HG02642 (cell line): ENCODE measurements around the gene OR2M5.

Experiments
- ATAC-seq: cut with Tn5 transposase; IDR thresholded peaks from one replicate; pipeline ENCODE4 v1.9.1; 2021; ENCODE audit warnings: mild to moderate bottlenecking; ENCODE audit not compliant: unreplicated experiment, poor library complexity

OR2M5 gene

DNA sequence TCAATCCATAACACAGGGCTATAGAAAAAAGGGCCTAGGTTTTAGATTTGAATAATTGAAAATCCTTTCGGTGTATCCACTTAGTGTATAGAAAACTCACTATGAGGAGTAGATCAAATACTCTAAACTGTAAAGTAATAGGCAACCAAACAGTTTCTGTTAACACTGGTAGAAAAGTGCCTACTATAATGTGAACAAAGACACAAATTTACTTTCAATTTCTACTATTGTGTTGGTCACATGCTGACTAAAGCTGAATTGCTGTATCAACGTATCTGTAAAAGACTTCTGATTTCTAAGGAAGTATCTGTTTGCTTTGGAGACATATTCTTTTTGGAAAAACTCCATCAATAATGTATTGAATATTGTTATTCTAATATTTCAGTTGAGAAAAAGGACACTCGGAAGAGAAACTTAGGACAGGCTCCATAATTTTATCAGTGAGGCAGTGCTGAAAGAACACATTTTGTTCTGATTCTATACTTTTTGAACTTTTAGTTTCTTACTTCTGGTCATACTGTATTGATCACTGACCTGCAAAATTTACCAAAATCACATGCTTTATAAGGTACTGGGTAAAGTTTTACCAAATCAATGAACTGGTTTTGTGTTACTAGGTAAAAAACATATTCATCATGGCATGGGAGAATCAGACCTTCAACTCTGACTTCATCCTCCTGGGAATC is at the start of gene OR2M5:
TSS of gene OR2M5 (plus strand) at position 636 of the 686 bp plus-strand sequence. CDS start at position 636, 0 bp downstream.
- ATAC-seq, result no peak

DNA sequence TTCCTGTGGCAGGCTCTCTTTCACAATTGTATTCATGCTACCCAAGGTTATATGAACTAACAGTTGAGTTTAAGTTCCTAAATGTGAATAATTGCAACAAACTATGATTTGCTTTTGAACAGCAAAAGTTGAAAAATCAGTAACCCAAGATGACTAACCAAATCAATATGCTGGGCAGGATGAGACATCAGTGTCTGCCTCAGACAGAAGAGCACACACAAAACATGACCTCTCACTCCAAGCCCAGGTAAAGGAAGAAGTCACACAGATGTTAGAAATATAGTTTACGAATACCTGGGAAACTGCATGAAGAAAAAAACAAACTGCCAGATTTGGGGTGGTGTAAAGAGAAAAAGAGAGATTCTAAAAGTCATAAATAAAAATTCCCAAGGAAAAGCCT is 46.4 kb upstream of the OR2M5 start:
- ATAC-seq, result no peak

DNA sequence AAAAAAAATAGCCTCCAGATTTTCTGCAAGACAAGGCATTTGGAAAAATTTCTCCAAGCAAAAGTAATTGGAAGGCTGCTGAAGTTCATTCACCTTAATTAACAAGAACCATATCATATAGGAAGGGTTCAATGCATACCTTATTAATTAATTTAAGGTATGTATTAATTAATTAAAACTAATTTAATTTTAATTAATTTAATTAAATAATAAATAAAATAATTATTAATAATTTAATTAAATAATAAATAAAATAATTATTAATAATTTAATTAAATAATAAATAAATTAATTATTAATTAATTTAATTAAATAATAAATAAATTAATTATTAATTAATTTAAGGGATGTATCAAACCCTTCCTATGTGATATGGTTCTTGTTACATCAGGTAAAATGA is 42.1 kb upstream of the OR2M5 start:
- no peak for ATAC-seq

GRCh38 chr1:248111157-248111556 is 33.8 kb upstream of the OR2M5 start:
- no peak for ATAC-seq

DNA sequence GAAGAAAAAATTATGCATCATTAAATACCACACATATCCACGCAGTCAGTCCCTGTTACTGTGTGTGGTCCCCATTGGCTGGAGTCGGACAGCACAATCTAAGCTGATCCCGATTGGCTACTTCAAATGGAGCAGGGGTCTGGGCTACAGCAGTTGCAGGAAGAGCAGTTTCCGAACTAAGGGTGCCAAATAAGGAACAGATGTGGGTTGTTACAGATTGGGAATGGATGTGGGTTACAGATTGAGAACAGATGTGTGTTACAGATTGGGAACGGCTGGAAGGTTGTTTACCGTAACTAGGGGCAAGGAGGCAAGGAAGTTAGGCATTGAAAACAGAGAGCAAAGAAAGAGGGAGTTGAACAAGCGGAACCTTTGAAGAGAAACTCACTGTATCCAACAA is 30.1 kb upstream of the OR2M5 start:
- no peak for ATAC-seq

GRCh38 chr1:248127653-248128052 is 17.3 kb upstream of the OR2M5 start:
- no peak for ATAC-seq

GRCh38 chr1:248136811-248137210 is 8.1 kb upstream of the OR2M5 start:
- ATAC-seq, result no peak

GRCh38 chr1:248140846-248141245 is 4.1 kb upstream of the OR2M5 start:
- ATAC-seq, result no peak

DNA sequence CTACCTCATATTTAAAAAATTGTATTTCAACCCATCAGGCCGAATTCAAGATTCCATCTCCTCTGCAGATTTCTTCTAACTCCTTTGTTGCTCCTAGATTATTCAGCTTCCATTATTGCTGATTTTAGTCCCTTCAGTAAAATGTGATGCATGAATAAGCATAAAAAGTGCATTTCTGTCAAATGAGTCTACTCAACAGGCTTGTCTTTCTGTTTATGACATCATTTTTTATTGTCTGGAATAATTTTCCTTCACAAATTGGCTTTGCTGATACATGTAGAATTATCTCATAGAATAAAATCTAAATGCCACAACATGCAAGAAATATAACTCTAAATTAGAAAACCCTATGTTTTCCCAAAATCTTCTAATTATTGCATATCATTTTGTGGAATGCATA is 1.6 kb upstream of the OR2M5 start:
- ATAC-seq, result no peak

DNA sequence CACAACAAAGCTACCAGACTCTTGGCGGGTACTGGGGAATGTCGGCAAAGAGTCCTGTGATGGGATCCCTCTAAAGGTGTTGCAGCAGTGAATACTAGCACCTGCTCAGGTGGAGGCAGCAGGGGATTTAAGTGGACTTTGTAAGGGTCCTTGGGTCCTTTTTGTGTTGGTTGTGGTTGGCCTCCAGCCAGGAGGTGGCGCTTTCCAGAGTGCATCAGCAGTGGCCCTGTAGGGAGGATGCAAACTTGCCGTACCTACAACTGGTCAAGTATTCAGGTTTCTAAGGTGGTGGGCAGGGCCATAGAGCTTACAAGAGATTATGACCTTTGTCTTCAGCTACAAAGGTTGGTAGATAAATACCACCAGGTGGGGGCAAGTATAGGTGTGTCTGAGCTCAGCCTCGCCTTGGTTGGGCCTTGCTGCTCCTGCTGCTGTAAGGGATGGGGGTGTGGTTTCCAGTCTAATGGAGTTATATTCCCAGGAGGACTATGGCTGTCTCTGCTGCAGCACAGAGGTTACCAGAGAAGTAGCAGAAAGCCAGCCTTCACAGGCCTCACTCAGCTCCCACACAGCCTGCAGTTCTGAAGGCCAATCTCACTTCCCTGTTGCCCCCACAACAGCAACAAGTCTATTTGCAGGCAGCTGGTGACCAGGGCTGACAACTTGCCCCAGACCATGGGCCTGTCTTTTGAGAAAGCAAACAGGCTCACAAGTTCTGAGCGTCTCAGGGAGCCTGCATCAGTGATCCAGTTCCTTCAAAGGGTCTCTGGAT is 7.3 kb downstream of the OR2M5 start:
- no peak for ATAC-seq

DNA sequence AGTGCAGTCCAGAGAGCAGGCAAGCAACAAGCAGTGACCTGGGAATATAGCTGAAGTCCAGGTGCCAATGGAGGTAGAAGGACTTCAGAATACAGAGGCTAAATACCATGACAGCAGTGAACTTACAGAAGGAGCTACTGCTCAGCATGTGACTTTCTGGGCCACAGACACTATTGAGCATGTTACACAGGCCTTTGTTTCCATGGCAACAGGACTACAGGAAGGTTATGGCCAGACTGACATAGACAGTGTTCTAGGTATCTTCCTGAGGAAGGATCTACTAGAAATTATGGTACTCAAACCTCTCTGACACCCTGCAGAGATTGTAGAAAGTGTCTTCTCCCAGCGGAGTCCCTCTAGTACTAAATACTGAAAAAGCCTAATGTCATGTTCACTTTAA is 11.0 kb downstream of the OR2M5 start:
- no peak for ATAC-seq

GRCh38 chr1:248158758-248159157 is 13.8 kb downstream of the OR2M5 start:
- ATAC-seq, result no peak

GRCh38 chr1:248164031-248164430 is 19.1 kb downstream of the OR2M5 start:
- ATAC-seq, result no peak

- ATAC-seq, result no peak
Measured at GRCh38 chr1:248165186-248165585, 20.2 kb downstream of the OR2M5 start.

GRCh38 chr1:248174521-248174920 is 29.6 kb downstream of the OR2M5 start, which contains the start of gene OR2M2:
Gene OR2M2 (plus strand): TSS chr1:248174821. CDS start chr1:248179986, 5,165 bp downstream.
- ATAC-seq, result no peak

DNA sequence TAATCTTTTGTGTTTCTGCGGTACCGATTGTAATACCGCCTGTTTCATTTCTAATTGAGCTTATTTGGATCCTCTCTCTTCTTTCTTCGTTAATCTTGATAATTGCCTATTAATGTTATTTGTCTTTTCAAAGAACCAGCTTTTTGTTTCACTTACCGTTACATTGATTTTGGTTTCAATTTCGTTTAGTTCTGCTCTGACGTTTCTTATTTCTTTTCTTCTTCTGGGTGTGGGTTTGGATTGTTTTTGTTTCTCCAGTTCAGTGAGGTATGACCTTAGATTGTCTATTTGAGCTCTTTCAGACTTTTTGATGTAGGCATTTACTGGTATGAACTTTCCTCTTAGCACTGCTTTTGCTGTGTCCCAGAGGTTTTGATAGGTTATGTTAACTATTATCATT is 39.0 kb downstream of the OR2M5 start:
- no peak for ATAC-seq

GRCh38 chr1:248187363-248187762 is 42.4 kb downstream of the OR2M5 start:
- ATAC-seq, result no peak

- no peak for ATAC-seq
Measured at GRCh38 chr1:248189026-248189425, 44.1 kb downstream of the OR2M5 start.

GRCh38 chr1:248194117-248194516 is 49.2 kb downstream of the OR2M5 start:
- no peak for ATAC-seq
